Panc1 (cell line): ENCODE data around the gene CLDN3.

Source experiments
- CTCF ChIP-seq: fragments of 450-650 bp; IDR thresholded peaks from 2 replicates; pipeline ENCODE4 v1.5.1; 2017; ENCODE audit warnings: mild to moderate bottlenecking
- POLR2AphosphoS5 ChIP-seq: IDR thresholded peaks from 2 replicates; pipeline ENCODE4 v1.6.1; 2012; ENCODE audit warnings: mild to moderate bottlenecking, low read depth, low read length, moderate library complexity
- REST ChIP-seq, 2 experiments: IDR thresholded peaks; 2 replicates each; pipeline ENCODE4 v1.6.1; 2011 to 2012; ENCODE audit warnings: low read depth in 2 of 2, control low read depth in 1 of 2, low read length in 1 of 2, mild to moderate bottlenecking in 1 of 2, moderate library complexity in 1 of 2; ENCODE audit not compliant: insufficient read depth in 1 of 2
- SIN3A ChIP-seq: IDR thresholded peaks from 2 replicates; pipeline ENCODE4 v1.6.1; 2012; ENCODE audit warnings: low read depth, mild to moderate bottlenecking, low read length, moderate library complexity, borderline replicate concordance; ENCODE audit not compliant: insufficient read depth

- TF ChIP-seq POLR2AphosphoS5 (no peak), CTCF (no peak), SIN3A (no peak), REST (IDR thresholded peaks at IDR 0.05; ENCODE audit: insufficient read depth in 1 of 2, low read depth in 2 of 2, low read length in 1 of 2) (no peak)
Measured at GRCh38 chr7:73742338-73742752, 27.7 kb downstream of the CLDN3 start.
